Caco-2 (cell line): ENCODE measurements around the gene ATP2B3. TPM values are rescaled to one million over a fixed set of nuclear protein-coding genes. Genes with fewer than 3 reads are reported as not detected.

Source experiments
- BruUV-seq: library from RNA; stranded (reverse); fragments of 400-500 nt; replicated peaks from 2 replicates; lab custom pipeline; 2021; lab: Mats Ljungman, UMichigan
- CTCF ChIA-PET: fragments of 300-600 bp; sonication (Branson Sonifier 250); formaldehyde crosslinking; loops from one replicate; lab custom pipeline; 2022; ENCODE audit warnings: antibody characterized with exemption; lab: Charles Lee
- POLR2A ChIA-PET: fragments of 300-600 bp; sonication (Branson Sonifier 250); formaldehyde crosslinking; loops from one replicate; lab custom pipeline; 2022; ENCODE audit warnings: antibody characterized with exemption; lab: Charles Lee
- DNase-seq, 2 experiments: peaks; one replicate each; pipeline versions ENCODE4 v3.0.0 to v3.0.0-alpha.2; 2020 to 2022
- H3K27me3 ChIP-seq: replicated peaks from 2 replicates; pipeline ENCODE4 v1.6.0; 2011; ENCODE audit warnings: low read length; ENCODE audit not compliant: control insufficient read depth, insufficient read depth
- H3K36me3 ChIP-seq: 2 replicates; pipeline ENCODE4 v1.5.1; 2011; ENCODE audit warnings: low read length; ENCODE audit not compliant: control insufficient read depth, insufficient read depth
- H3K4me1 ChIP-seq: fragments of 250-450 bp; sonication (Bioruptor Pico); 2 replicates; pipeline ENCODE4 v1.5.1; 2020; ENCODE audit warnings: mild to moderate bottlenecking
- H3K4me3 ChIP-seq: 2 replicates; pipeline ENCODE4 v1.5.1; 2011; ENCODE audit warnings: low read depth, mild to moderate bottlenecking, control low read depth, low read length
- H3K9me3 ChIP-seq: fragments of 250-450 bp; sonication (Bioruptor Pico); 2 replicates; pipeline ENCODE4 v1.5.1; 2020; ENCODE audit warnings: mild to moderate bottlenecking, moderate library complexity
- H3K27ac Mint-ChIP-seq: one replicate; pipeline ENCODE4 v1.8.0; 2022; ENCODE audit warnings: mixed read lengths; ENCODE audit not compliant: unreplicated experiment
- H3K27me3 Mint-ChIP-seq: one replicate; pipeline ENCODE4 v1.8.0; 2022; ENCODE audit warnings: mixed read lengths; ENCODE audit not compliant: insufficient read depth, unreplicated experiment
- H3K36me3 Mint-ChIP-seq: one replicate; pipeline ENCODE4 v1.8.0; 2022; ENCODE audit warnings: mild to moderate bottlenecking, mixed read lengths; ENCODE audit not compliant: insufficient read depth, unreplicated experiment
- H3K4me1 Mint-ChIP-seq: one replicate; pipeline ENCODE4 v1.8.0; 2022; ENCODE audit warnings: low read depth, mixed read lengths; ENCODE audit not compliant: unreplicated experiment
- H3K4me3 Mint-ChIP-seq: one replicate; pipeline ENCODE4 v1.8.0; 2022; ENCODE audit warnings: mild to moderate bottlenecking, moderate library complexity, mixed read lengths; ENCODE audit not compliant: unreplicated experiment
- H3K9me3 Mint-ChIP-seq: one replicate; pipeline ENCODE4 v1.8.0; 2022; ENCODE audit warnings: mixed read lengths; ENCODE audit not compliant: unreplicated experiment
- CTCF ChIP-seq, 2 experiments: fragments of 200-600 bp in 1 of 2; IDR thresholded peaks; 1 replicate in 1 of 2; 2 replicates in 1 of 2; pipeline versions ENCODE4 v1.5.1 to v1.8.0; 2011 to 2022; ENCODE audit warnings: antibody characterized with exemption in 1 of 2, control low read depth in 1 of 2, inconsistent platforms in 1 of 2, low read depth in 1 of 2, low read length in 1 of 2, mild to moderate bottlenecking in 1 of 2, moderate library complexity in 1 of 2; ENCODE audit not compliant: insufficient read depth in 1 of 2, severe bottlenecking in 1 of 2, unreplicated experiment in 1 of 2
- intact Hi-C: fragments of 100-400 bp; cut with micrococcal nuclease; formaldehyde crosslinking; loops from one replicate; pipeline ENCODE4 v1.10.0; 2022; ENCODE audit not compliant: unreplicated experiment
- total RNA-seq: library from RNA; stranded (reverse); gene quantifications from 2 replicates; pipeline ENCODE4 v1.2.3, GENCODE V29; 2022

The ATP2B3 gene
- total RNA-seq, 1 experiment from 2014 or later: not detected

GRCh38 chrX:153498453-153498852 is 19.0 kb upstream of the ATP2B3 start:
- H3K4me1 Mint-ChIP-seq: no peaks in the 10 kb centered on the region
- no peaks in the 10 kb centered on the region for H3K36me3 Mint-ChIP-seq
- no peak overlapping the region for H3K4me3 Mint-ChIP-seq
- BruUV-seq: no TSS peak
- H3K36me3 ChIP-seq: no peaks in the 10 kb centered on the region
- intact Hi-C loops: no loop called here
- no peaks in the 10 kb centered on the region for H3K9me3 Mint-ChIP-seq
- H3K27me3 Mint-ChIP-seq: no peaks in the 10 kb centered on the region
- H3K27ac Mint-ChIP-seq: no peak overlapping the region
- DNase-seq: no peak
- H3K27me3 ChIP-seq: no peaks in the 10 kb centered on the region
- H3K4me3 ChIP-seq: no peak overlapping the region
- CTCF ChIA-PET: no interaction called here
- no peaks in the 10 kb centered on the region for H3K4me1 ChIP-seq
- no peak for TF ChIP-seq CTCF (IDR thresholded peaks at IDR 0.05; ENCODE audit: insufficient read depth in 1 of 2, low read depth in 1 of 2, low read length in 1 of 2, severe bottlenecking in 1 of 2, unreplicated experiment in 1 of 2)
- no peaks in the 10 kb centered on the region for H3K9me3 ChIP-seq
- POLR2A ChIA-PET: no interaction called here

GRCh38 chrX:153499341-153499740 is 18.1 kb upstream of the ATP2B3 start:
- Mint-ChIP-seq H3K36me3 (no peaks in the 10 kb centered on the region), H3K27me3 (no peaks in the 10 kb centered on the region), H3K4me1 (no peaks in the 10 kb centered on the region), H3K9me3 (no peaks in the 10 kb centered on the region), H3K4me3 (no peak overlapping the region), H3K27ac (no peak overlapping the region)
- ChIA-PET CTCF (no interaction called here), POLR2A (no interaction called here)
- intact Hi-C loops: no loop called here
- Histone ChIP-seq H3K36me3 (no peaks in the 10 kb centered on the region), H3K27me3 (no peaks in the 10 kb centered on the region), H3K9me3 (no peaks in the 10 kb centered on the region), H3K4me1 (no peaks in the 10 kb centered on the region), H3K4me3 (no peak overlapping the region)
- no peak for TF ChIP-seq CTCF (IDR thresholded peaks at IDR 0.05; ENCODE audit: insufficient read depth in 1 of 2, low read depth in 1 of 2, low read length in 1 of 2, severe bottlenecking in 1 of 2, unreplicated experiment in 1 of 2)
- no TSS peak for BruUV-seq
- no peak for DNase-seq

GRCh38 chrX:153499876-153500275 is 17.6 kb upstream of the ATP2B3 start:
- intact Hi-C loops: no loop called here
- BruUV-seq: no TSS peak

More at GRCh38 chrX:153499876-153500275, 17.6 kb upstream of the ATP2B3 start:
- H3K4me1 ChIP-seq: no peaks in the 10 kb centered on the region
- POLR2A ChIA-PET: no interaction called here
- H3K4me3 ChIP-seq: no peak overlapping the region
- no peaks in the 10 kb centered on the region for H3K36me3 ChIP-seq
- no peaks in the 10 kb centered on the region for H3K36me3 Mint-ChIP-seq
- no peaks in the 10 kb centered on the region for H3K9me3 Mint-ChIP-seq
- H3K4me1 Mint-ChIP-seq: no peaks in the 10 kb centered on the region
- H3K27me3 ChIP-seq: no peaks in the 10 kb centered on the region
- TF ChIP-seq CTCF (IDR thresholded peaks at IDR 0.05; ENCODE audit: insufficient read depth in 1 of 2, low read depth in 1 of 2, low read length in 1 of 2, severe bottlenecking in 1 of 2, unreplicated experiment in 1 of 2): no peak
- no peak overlapping the region for H3K27ac Mint-ChIP-seq
- no peak overlapping the region for H3K4me3 Mint-ChIP-seq
- CTCF ChIA-PET: no interaction called here
- no peaks in the 10 kb centered on the region for H3K27me3 Mint-ChIP-seq
- H3K9me3 ChIP-seq: no peaks in the 10 kb centered on the region
- no peak for DNase-seq
